Glomerular visceral epithelial cell (primary cell): ENCODE measurements around the gene GATA1.
"Not testable (repeated sequence)": the region's sequence is repeated elsewhere in the genome, so short reads cannot be mapped to it uniquely, and the experiment has no call there.

Source experiments
- DNase-seq: peaks from one replicate; pipeline ENCODE4 v3.0.0-alpha.2; 2016; ENCODE audit errors: extremely low spot score

Gene GATA1

DNA sequence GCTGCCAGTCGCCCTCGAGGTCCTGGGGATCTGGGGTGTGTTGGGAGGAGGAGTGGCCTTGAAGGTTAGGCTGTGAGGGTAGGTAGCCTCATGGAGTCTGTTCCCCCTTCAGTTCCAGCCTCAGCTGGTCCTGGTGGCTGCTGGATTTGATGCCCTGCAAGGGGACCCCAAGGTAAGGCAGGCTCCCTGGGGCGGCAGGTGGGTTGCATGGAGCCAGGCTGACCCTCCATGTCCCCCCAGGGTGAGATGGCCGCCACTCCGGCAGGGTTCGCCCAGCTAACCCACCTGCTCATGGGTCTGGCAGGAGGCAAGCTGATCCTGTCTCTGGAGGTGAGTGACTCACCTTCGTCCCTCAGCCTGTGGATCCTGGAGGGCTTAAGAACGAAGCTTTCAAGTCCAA, 28.3 kb downstream of the GATA1 start:
- DNase-seq: no peak

DNA sequence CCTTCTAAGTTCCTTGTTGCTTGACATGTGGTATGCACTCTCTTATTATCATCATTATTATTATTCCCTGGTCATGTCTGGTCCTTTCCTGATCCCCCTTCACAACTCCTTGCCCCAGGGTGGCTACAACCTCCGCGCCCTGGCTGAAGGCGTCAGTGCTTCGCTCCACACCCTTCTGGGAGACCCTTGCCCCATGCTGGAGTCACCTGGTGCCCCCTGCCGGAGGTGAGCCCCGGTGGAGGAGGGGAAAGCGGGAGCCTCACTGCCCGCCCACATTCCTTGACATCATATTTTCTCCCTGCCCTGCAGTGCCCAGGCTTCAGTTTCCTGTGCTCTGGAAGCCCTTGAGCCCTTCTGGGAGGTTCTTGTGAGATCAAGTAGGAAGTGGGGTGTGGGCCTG, 28.9 kb downstream of the GATA1 start:
- DNase-seq: no peak

DNA sequence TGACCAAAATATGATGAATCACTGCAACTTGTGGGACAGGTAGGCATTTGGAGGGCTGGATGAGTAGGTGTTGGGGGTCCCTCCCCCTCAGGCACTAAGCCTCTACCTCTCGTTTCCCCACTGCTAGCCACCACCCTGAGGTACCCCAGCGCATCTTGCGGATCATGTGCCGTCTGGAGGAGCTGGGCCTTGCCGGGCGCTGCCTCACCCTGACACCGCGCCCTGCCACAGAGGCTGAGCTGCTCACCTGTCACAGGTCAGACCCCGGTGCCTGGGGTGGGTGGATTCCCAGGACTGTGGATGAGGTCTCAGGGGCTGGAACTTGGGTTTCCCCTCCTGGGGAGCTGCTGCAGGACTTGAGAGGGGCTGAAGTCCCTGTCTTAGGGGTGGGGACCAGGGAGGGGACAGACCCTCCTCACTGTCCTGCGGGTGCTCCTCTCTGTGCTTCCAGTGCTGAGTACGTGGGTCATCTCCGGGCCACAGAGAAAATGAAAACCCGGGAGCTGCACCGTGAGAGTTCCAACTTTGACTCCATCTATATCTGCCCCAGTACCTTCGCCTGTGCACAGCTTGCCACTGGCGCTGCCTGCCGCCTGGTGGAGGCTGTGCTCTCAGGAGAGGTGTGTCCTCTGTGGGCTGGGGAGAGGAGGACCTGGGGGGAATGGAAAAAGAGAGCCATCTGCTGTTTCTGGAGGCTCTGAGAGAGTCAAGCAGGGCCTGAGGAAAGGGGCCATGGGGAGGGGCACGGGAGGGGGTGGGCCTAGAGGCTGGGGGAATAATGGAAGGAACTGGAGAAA, 29.8 kb downstream of the GATA1 start:
- no peak for DNase-seq

DNA sequence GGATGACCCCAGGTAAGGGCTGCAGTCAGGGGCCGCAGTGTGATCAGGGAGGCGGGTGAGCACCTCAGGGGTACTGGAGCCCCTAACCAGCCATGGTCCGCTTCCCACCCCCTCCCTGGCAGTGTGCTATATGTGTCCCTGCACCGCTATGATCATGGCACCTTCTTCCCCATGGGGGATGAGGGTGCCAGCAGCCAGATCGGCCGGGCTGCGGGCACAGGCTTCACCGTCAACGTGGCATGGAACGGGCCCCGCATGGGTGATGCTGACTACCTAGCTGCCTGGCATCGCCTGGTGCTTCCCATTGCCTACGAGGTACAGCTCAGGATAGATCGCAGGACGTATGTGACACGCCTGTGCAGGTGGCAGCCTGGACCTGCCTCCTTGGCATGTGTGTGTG, 31.7 kb downstream of the GATA1 start:
- no peak for DNase-seq

DNA sequence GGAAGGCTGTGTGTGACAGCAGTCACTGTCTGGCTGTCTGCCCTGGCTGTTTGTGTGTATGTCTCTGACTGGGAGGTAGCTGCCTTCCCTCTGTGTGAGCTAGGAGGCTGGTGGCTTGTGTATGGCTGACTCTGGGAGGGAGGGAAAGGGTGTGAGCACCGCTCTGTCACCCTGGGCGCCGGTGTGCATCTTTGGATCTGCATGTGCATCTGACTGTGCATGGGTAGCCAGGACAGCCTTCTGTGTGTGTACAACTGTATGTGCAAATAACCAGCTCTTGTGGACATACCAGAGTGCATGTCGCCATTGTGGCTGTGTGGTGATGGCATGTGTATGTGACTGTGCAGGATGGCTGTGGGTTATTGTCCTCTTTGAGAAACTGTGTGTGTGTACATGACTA, 32.5 kb downstream of the GATA1 start:
- no peak for DNase-seq

DNA sequence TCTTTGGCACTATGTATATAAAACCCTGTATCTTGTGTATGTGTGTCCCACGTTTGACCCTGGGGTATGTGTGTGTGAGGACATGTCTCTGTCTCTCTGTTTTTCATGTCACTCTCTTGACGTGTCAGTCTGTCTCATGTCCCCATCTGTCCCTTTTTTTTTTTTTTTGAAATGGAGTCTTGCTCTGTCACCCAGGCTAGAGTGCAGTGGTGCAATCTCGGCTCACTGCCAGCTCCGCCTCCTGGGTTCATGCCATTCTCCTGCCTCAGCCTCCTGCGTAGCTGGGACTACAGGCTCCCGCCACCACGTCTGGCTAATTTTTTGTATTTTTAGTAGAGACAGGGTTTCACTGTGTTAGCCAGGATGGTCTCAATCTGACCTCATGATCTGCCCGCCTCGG, 33.0 kb downstream of the GATA1 start:
- DNase-seq: not testable (repeated sequence)

DNA sequence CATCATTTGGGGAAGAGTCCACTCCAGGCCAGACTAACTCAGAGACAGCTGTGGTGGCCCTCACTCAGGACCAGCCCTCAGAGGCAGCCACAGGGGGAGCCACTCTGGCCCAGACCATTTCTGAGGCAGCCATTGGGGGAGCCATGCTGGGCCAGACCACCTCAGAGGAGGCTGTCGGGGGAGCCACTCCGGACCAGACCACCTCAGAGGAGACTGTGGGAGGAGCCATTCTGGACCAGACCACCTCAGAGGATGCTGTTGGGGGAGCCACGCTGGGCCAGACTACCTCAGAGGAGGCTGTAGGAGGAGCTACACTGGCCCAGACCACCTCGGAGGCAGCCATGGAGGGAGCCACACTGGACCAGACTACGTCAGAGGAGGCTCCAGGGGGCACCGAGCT, 36.7 kb downstream of the GATA1 start:
- no peak for DNase-seq

DNA sequence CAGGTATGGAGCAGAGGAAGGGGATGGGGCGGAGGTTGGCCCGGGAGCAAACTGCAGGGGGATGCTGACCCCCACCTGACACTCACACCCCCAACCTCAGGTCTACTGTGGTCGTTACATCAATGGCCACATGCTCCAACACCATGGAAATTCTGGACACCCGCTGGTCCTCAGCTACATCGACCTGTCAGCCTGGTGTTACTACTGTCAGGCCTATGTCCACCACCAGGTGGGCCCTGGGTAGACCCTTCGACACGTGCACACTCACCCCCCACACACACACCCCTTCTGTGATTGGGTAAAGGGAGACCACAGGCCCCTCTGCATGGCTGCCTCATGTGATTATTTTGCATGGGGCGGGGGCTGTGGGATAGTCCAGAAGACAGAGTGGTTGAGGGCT, 37.7 kb downstream of the GATA1 start:
- no peak for DNase-seq

DNA sequence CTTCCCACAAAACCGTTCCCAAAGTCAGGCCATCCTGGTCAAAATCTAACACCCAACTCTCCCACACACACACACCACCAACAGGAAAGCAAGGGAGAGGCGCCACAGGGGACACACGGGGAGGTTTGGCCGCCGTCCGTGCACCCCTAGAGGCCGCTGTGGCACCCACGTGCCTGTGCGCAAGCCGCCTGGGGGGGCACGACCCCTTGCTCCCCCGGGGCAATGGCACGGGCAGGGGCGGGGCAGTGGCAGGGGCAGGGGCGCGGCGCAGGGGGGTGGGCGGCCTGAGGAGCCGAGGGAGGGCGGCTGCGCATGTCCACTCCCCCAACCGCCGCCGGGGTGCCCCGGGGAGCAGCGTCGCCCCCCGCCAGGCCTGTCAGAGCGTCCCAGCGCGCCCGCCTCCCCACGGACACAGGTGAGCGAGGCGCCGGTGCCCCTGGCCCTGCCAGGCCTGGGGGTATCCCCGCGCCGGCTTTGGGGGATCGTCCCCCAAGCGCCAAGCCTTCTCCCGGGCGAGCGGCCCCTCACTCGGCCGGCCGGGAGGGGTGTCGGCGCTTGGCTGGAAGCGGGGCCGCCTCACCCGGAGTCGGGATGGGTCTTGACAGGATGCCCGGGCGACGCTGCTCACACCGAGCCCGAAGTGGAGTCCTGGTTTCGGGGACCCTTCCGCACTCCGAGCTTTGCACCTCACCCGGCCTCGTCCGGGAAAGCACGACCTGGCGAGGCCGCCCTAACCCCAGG, 39.9 kb downstream of the GATA1 start, which contains the start of gene ERAS:
Gene ERAS (plus strand): TSS at position 379 of the 741 bp plus-strand sequence. CDS start 2,611 bp downstream, outside the sequence.
- no peak for DNase-seq

DNA sequence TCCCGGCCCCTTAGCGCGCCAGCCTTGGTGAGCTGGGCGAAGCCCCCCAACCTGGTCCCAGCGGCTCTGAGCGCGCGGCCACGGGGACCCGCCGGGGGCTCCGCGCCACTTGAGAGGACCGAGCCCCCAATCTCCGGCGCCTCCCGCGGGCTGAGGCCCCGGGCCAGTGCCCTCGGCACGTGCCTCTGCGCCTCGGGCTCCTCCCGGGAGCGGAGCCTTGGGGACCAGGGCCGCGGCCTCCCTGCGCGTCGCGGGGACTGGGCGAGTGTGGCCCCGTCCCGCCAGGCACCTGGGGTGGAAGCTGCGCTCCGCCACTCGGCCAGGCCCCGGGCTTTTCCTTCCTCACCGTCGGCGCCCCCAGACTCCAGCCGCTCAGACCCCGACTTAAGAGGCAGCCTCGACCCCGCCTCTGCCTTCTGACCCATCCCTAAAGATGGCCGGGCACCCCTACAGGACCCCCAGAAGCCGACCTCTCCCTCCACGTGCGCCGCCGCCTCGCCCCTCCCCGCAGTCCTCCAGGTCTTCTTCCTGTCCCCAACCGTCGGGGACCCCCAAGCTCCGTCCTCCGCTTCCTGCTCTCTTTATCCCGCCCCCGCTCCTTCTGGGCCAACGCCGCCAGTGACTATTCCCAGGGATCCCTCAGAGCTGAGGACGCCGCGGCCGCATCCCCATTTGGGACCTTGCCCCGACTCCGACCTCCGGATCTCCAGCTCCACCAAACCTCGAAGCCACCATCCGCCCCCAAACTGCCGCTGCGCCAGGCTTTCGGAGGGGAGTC, 40.7 kb downstream of the GATA1 start:
- DNase-seq: no peak

DNA sequence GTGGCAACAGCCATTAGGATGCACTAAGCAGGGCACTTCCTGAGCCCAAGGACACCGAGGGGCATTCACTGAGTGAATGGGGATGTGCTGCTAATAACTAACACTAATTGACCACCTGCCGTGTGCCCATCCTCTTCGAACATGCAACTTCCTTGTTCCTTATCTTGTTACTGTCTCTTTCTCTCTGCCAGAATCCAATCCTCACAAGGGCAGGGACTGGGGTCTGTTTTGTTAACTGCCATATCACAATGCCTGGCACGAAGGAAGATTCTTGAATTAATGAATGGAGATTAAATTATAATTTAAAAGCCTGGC, 41.2 kb downstream of the GATA1 start:
- no peak for DNase-seq

DNA sequence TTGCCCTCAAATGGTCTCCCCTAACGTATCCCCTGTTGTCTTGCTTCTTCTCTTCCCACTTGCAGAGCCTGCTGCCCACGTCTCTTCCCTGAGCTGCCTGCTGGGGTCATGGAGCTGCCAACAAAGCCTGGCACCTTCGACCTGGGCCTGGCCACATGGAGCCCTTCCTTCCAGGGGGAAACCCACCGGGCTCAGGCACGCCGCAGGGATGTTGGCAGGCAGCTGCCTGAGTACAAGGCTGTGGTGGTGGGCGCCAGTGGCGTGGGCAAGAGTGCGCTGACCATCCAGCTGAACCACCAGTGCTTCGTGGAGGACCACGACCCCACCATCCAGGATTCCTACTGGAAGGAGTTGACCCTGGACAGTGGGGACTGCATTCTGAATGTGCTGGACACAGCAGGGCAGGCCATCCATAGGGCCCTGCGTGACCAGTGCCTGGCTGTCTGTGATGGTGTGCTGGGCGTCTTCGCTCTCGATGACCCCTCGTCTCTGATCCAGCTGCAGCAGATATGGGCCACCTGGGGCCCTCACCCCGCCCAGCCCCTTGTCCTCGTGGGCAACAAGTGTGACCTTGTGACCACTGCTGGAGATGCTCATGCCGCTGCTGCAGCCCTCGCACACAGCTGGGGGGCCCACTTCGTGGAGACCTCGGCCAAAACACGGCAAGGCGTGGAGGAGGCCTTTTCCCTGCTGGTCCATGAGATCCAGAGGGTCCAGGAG, 42.8 kb downstream of the GATA1 start:
- no peak for DNase-seq

DNA sequence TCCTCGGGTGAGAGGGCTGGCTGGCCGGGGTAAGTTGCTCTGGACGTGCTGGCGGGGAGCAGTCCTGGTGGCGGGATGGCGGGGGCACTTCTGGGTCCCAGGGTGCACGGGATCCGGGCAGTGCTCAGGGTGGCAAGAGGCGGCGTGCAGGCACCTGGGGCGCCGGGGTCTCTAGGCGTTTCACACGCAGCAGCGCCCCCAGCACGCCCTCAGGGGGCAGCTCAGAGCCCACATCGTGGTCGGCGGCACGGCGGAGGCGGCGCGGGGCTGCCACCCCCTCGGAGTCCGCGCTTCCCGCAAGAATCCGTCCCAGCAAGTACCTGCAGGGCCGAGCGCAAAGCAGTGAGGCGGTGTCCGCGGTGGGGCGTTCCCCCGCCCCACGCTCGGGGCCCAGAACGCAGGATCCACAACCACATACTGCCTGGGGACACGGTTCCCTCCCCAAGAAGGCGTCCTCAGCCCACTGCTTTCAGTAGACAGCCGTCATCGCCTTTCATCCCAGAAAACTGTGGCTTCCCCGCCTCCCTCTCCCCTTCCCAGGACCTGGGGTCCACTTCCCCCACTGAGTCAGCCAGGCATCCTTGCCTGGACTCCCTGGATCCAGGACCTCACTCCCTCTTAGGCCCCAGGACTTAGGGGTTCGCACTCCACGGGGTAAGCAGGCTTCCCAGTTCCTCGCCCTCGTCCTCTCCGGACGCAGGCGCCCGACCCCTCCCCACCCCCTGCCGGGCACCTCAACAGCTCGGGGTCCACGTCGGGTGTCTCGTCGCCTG, 44.9 kb downstream of the GATA1 start:
- DNase-seq: no peak

DNA sequence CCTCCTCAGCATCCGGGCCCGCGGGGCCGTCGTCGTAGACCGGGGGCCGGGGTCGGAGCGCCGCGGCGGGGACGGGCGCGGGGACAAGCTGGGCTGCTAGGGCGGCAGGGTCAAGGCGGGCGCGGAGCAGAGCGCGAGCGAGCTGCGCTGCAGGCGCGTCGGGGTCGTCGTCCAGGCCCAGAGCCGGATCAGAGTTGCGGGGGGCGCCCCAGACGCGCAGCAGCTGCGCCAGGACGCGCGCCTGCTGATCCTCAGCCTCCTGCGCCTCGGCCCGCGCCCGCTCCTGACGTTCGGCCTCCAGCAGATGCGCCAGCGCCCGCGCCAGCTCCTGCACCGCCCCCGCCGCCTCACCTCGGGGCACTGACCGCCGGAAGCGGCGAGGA, 45.5 kb downstream of the GATA1 start:
- no peak for DNase-seq

DNA sequence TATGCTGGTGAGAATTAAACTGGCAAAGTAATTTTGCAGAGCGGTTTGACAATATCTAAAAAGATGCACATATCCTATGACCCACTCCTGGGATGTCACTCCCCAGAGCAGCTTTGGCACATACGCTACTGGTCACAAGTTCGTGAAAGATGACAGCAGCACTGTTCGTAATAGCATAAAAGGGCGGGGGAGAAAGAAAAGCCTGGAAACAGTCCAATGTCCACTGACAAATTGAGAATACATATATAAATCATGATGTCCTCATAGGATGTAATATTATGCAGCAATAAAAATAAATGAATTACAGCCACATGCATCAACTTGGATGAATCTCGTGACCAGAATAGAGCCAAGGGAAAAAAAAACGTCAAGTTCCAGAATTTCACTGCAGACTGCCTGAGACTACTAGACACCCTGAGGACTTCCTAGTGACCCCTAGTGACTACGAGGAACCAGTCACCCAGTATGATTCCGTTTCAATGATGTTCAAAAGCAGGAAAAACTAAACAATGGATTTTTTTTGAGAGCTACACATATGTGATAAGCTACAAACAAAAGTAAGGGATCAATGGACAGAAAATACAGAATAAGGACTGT, 47.2 kb downstream of the GATA1 start:
- DNase-seq: no peak

DNA sequence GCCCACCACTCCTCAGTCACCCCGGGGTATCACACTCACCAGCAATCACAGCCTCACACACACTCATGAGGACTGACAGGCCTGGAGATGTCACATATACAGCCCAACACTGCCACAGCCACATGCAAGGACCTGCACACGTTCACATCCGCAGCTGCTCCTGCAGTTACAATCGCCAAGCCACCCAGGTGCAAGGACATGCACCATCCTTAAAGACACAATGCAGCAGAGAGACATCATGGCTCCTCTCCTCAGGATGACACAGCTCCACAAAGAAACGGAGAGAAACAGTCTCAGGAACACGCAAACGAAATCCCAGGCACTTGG, 48.0 kb downstream of the GATA1 start:
- DNase-seq: no peak

DNA sequence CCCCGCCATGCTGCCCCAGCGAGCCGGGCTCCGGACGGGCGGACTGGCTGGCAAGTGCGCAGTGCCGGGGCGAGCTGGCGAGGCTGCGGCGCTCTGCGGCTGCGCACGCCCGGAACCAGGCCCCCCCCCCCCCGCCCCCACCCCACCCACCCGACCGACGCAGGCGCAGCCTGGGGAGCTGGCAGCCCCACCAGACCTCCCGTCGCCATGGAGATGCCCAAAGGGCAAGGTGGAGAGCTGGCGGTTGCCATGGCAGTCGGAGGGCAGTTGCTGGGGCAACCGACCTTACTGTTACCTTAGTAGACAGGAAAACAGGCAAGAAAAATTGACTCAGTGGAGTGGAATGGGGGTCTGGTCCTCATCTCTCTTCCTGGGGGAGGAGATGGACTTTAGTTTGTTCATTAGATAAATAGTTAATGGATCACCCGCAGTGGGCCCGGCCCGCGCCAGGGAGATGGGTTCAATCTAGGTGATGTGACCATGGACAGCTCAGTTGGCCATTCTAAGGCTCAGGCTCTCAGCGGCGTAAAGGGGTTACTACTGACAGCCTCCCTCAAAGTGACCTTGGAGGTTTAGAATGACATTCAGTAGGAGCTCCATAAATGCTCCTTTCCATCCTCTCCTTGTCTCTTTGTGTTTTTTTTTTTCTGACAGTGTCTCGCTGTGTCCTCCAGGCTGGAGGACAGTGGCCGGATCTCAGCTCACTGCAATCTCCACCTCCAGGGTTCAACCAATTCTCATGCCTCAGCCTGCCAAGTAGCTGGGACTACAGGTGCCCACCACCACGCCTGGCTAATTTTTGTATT, 49.3 kb downstream of the GATA1 start, which contains the start of gene PCSK1N:
Gene PCSK1N (minus strand): TSS at position 87 of the 806 bp plus-strand sequence. CDS start 78 bp downstream, at position 9.
- DNase-seq: no peak

DNA sequence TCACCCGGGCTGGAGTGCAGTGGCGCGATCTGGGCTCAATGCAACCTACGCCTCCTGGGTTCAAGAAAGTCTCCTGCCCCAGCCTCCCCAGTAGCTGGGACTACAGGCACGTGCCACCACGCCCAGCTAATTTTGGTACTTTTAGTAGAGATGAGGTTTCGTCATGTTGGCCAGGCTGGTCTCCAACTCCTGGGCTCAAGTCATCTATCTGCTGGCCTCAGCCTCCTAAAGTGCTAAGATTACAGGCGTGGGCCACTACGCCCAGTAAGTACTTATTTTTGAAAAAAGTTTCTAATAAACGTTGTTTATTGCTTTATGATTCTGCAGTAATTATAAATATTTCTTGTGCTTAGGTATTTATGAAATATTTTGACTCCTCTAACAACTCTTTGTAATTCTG, 53.3 kb downstream of the GATA1 start:
- DNase-seq: no peak
